ENCODE results near the gene C14orf132. TPM values are rescaled to one million over a fixed set of nuclear protein-coding genes. Genes with fewer than 3 reads are reported as not detected.

Gene C14orf132
- total RNA-seq, 4 donors from 2014 or later, result 1.2 to 6.2 (median 4.5) TPM

DNA sequence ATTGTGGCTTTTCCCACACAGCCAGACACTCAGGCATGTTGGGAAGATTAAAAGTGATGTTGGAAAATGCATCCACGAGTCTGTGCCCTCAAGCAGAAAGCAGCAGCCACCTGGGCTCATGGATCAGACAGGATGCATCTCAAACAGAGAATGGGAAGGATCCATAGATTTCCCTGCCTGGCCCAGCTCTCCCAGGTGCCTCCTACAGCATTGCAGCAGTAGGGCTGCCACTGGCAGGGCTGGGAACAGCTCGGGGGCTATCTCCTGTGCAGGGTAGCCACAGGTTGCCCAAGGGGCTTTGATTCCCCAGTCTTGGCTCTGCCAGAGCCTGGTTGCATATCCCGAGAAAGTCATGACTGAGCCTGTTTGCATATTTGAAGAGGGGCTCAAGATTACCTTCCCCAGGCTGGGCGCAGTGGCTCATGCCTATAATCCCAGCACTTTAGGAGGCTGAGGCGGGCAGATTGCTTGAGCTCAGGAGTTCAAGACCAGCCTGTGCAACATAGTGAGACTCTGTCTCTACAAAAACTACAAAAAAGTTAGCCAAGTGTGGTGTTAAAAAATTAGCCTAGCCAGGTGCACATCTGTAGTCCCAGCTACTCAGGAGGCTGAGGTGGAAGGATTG lies 19.5 kb downstream of the C14orf132 start:
- DNase-seq, result peak in 1 of 3 donors; percentile 23
- no peaks in the 10 kb centered on the region for H3K27me3 ChIP-seq

DNA sequence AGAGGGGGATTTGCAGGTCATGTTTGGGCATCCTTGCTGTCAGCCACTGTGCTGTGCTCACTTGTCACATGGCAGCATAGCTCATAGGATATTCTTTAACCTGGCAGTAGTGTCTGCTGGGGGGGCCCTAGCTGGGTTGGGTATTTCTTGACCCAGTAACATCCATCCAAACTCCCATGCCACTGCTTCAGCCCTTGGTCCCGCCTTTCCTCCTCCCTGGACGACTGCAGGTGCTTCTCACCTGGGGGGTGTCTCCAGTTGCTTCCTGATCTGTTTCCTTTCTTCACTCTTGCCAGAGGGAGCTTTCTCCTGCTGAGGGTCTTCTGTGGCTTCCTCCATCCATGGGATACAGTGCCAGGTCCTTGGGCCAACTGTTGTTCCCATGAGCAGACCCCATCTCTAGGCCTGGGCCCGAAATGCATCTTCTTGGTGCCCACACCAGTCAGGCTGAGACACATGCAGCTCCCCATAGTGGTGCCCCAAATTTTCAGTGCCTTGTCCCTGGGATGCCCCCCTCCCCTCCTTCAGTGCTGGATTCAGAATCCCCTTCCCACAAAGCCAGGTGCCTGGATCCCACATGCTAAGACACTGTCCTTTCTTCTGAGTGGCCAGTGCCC lies 20.5 kb downstream of the C14orf132 start:
- Histone ChIP-seq H3K4me1 (no peaks in the 10 kb centered on the region), H3K36me3 (no peaks in the 10 kb centered on the region), H3K27ac (no peak overlapping the region), H3K4me3 (no peak overlapping the region), H3K27me3 (no peaks in the 10 kb centered on the region), H3K9me3 (no peaks in the 10 kb centered on the region)
- peak in 1 of 3 donors; percentile 35 for DNase-seq
- no peak for TF ChIP-seq POLR2A (IDR thresholded peaks at IDR 0.05)
- TF ChIP-seq, protein P1, sequence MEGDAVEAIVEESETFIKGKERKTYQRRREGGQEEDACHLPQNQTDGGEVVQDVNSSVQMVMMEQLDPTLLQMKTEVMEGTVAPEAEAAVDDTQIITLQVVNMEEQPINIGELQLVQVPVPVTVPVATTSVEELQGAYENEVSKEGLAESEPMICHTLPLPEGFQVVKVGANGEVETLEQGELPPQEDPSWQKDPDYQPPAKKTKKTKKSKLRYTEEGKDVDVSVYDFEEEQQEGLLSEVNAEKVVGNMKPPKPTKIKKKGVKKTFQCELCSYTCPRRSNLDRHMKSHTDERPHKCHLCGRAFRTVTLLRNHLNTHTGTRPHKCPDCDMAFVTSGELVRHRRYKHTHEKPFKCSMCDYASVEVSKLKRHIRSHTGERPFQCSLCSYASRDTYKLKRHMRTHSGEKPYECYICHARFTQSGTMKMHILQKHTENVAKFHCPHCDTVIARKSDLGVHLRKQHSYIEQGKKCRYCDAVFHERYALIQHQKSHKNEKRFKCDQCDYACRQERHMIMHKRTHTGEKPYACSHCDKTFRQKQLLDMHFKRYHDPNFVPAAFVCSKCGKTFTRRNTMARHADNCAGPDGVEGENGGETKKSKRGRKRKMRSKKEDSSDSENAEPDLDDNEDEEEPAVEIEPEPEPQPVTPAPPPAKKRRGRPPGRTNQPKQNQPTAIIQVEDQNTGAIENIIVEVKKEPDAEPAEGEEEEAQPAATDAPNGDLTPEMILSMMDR (IDR thresholded peaks at IDR 0.05), result no peak

More for the DNA sequence above, 19.5 kb downstream of the C14orf132 start:
- Histone ChIP-seq H3K9me3 (no peaks in the 10 kb centered on the region), H3K27ac (no peak overlapping the region), H3K4me1 (no peaks in the 10 kb centered on the region), H3K4me3 (no peak overlapping the region), H3K36me3 (no peaks in the 10 kb centered on the region)
- TF ChIP-seq POLR2A (IDR thresholded peaks at IDR 0.05), result no peak
- TF ChIP-seq, protein P1 (IDR thresholded peaks at IDR 0.05), result no peak

DNA sequence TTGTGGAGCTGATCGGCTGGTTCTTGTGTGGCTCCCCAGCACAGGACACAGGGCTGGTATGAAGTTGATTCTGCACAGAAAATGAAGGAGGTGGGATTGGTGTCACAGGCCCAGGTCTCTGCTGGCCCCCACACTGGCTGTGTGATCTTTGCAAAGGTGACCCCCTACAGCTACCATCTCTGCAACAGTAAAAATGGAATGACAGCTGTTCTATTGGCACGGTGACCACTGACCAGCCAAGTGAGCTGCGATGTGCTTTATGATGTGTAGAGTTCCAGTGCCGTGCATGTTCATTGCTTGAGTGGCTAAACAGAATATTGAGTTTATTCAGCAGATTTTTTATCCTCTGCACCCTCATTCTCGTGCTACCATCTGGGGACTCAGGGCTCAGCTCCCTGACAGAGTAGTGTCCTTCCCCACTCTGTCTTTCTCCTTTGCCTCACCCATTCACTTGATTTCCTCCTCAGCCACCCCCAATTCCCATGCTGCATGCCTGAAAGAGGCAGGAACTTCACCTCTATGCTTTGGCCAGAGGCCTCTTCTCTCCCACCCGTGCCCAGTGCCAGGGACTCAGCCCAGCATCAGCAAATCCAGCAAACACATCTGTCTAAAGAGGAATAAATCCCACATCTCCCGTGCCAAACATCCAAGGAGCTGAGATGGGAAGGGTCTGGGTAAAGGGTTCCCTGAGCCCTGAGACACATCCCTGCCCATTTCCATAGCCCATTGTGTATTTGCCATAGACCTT lies 21.2 kb downstream of the C14orf132 start:
- H3K4me1 ChIP-seq, result no peaks in the 10 kb centered on the region
- peak in 1 of 3 donors; percentile 19 for DNase-seq
- no peaks in the 10 kb centered on the region for H3K9me3 ChIP-seq
- no peaks in the 10 kb centered on the region for H3K36me3 ChIP-seq
- H3K27me3 ChIP-seq, result no peaks in the 10 kb centered on the region
- TF ChIP-seq, protein P1 (IDR thresholded peaks at IDR 0.05), result no peak
- TF ChIP-seq POLR2A (IDR thresholded peaks at IDR 0.05), result no peak
- no peak overlapping the region for H3K27ac ChIP-seq
- no peak overlapping the region for H3K4me3 ChIP-seq

DNA sequence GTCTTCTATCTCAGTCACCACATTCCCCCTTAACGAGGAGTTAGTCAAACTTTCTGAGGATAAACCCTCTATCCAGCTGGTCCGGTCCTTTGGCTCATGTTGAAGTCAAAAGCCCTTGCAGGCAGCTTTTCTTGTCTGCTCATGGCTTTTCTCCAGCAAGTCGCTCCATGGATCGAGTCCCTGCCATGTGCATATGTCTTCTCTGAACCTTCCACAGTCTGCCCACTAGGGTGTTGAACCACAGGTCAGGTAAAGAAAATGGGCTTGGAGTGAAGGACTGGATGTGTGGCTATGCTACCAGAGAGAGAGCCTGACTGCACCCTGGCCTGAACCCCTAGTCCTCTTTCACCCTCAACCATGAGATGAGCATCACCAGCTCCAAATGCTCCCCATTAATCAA lies 22.8 kb downstream of the C14orf132 start:
- Histone ChIP-seq H3K27me3 (no peaks in the 10 kb centered on the region), H3K4me3 (no peak overlapping the region), H3K9me3 (no peaks in the 10 kb centered on the region), H3K36me3 (no peaks in the 10 kb centered on the region), H3K4me1 (no peaks in the 10 kb centered on the region), H3K27ac (no peak overlapping the region)
- DNase-seq, result peak in 1 of 3 donors; percentile 4
- no peak for TF ChIP-seq POLR2A (IDR thresholded peaks at IDR 0.05)

DNA sequence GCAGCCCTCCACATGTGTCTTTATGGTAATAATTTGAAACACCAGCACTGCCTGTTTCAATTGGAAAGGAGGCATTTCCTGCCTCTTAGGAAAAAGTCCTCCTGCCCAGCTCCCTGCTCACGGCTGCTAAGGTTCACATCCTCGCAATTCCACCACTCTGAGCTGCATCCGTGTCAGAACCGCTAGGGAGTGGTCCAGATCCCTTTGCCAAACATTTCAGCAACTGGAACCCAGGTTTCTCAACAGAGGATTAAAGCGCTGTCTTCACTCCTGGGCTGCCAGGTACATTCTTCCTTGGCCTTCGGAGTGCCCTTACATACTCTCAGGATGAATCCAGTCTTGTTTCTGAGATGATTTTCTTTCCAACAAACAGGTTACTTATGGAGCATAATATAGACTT lies 23.3 kb downstream of the C14orf132 start:
- peak in 2 of 3 donors; percentile 8 to 14 for DNase-seq
- H3K9me3 ChIP-seq, result no peaks in the 10 kb centered on the region
- H3K4me3 ChIP-seq, result no peak overlapping the region
- H3K27ac ChIP-seq, result no peak overlapping the region
- no peaks in the 10 kb centered on the region for H3K27me3 ChIP-seq
- no peaks in the 10 kb centered on the region for H3K4me1 ChIP-seq
- no peaks in the 10 kb centered on the region for H3K36me3 ChIP-seq
- TF ChIP-seq, protein P1 (IDR thresholded peaks at IDR 0.05), result no peak
- TF ChIP-seq POLR2A (IDR thresholded peaks at IDR 0.05), result no peak

DNA sequence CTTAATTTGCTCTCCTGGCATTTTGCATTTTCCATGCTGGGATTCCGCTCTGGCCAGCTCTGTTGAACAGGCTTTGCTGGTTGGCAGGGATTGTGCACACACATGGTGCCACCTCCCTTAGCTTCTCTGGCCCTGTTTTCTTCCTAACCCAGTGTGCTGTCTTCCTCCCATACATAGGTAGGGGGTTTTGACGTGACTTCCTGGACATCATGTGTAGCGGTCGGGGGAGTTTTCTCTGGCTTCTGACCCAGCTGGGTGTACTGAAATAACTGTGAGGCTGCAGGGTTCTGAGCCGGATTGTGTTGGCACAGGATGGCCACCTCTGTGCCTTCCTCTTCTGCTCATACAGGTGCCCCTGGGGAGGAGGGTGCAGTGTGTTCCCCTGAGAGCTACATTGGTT lies 25.7 kb downstream of the C14orf132 start:
- H3K27ac ChIP-seq, result no peak overlapping the region
- H3K36me3 ChIP-seq, result no peaks in the 10 kb centered on the region
- no peak overlapping the region for H3K4me3 ChIP-seq
- H3K27me3 ChIP-seq, result no peaks in the 10 kb centered on the region
- TF ChIP-seq, protein P1 (IDR thresholded peaks at IDR 0.05), result no peak
- no peak for TF ChIP-seq POLR2A (IDR thresholded peaks at IDR 0.05)
- H3K9me3 ChIP-seq, result no peaks in the 10 kb centered on the region
- H3K4me1 ChIP-seq, result no peaks in the 10 kb centered on the region
- DNase-seq, result peak in 2 of 3 donors; percentile 4 to 11

All from Peyer's patch (tissue), 4 donors.